HG03565 (cell line): ENCODE results near the gene EEF1A2.

Source experiments
- ATAC-seq: cut with Tn5 transposase; IDR thresholded peaks from one replicate; pipeline ENCODE4 v1.9.1; 2021; ENCODE audit warnings: mild to moderate bottlenecking, moderate library complexity; ENCODE audit not compliant: unreplicated experiment

Gene EEF1A2

GRCh38 chr20:63500902-63501817 lies 2.3 kb upstream of the EEF1A2 start:
- ATAC-seq, result no peak

GRCh38 chr20:63500151-63500901 lies 1.4 kb upstream of the EEF1A2 start:
- no peak for ATAC-seq

GRCh38 chr20:63499338-63499969 lies 571 bp upstream of the EEF1A2 start:
- no peak for ATAC-seq

GRCh38 chr20:63497946-63498935 lies 642 bp downstream of the EEF1A2 start:
- no peak for ATAC-seq

- ATAC-seq, result no peak
Measured at GRCh38 chr20:63497138-63497945, 1.5 kb downstream of the EEF1A2 start.

- ATAC-seq, result no peak
Measured at GRCh38 chr20:63496596-63497120, 2.2 kb downstream of the EEF1A2 start.

GRCh38 chr20:63495741-63496595 lies 2.9 kb downstream of the EEF1A2 start:
- no peak for ATAC-seq

- ATAC-seq, result no peak
Measured at GRCh38 chr20:63495167-63495720, 3.6 kb downstream of the EEF1A2 start.

- ATAC-seq, result no peak
Measured at GRCh38 chr20:63494420-63495166, 4.3 kb downstream of the EEF1A2 start.

- ATAC-seq, result no peak
Measured at GRCh38 chr20:63494084-63494419, 4.8 kb downstream of the EEF1A2 start.

GRCh38 chr20:63493563-63494020 lies 5.3 kb downstream of the EEF1A2 start:
- no peak for ATAC-seq

GRCh38 chr20:63492982-63493381 lies 5.9 kb downstream of the EEF1A2 start:
- ATAC-seq, result no peak

GRCh38 chr20:63492518-63492917 lies 6.4 kb downstream of the EEF1A2 start:
- no peak for ATAC-seq

GRCh38 chr20:63491635-63492230 lies 7.2 kb downstream of the EEF1A2 start:
- ATAC-seq, result no peak

GRCh38 chr20:63491078-63491477 lies 7.8 kb downstream of the EEF1A2 start:
- ATAC-seq, result no peak

- no peak for ATAC-seq
Measured at GRCh38 chr20:63490416-63490815, 8.5 kb downstream of the EEF1A2 start.
